AML-193 (cell line): Measurements from ENCODE around the gene THBS2.
"Not testable (repeated sequence)": the region's sequence is repeated elsewhere in the genome, so short reads cannot be mapped to it uniquely, and the experiment has no call there.

Experiments used
- DNase-seq, 2 experiments: peaks; one replicate each; lab custom pipeline; 2025; lab: John Stamatoyannopoulos, UW

THBS2 gene

GRCh38 chr6:169230946-169231789, 22.5 kb downstream of the THBS2 start:
- DNase-seq, result no peak

DNA sequence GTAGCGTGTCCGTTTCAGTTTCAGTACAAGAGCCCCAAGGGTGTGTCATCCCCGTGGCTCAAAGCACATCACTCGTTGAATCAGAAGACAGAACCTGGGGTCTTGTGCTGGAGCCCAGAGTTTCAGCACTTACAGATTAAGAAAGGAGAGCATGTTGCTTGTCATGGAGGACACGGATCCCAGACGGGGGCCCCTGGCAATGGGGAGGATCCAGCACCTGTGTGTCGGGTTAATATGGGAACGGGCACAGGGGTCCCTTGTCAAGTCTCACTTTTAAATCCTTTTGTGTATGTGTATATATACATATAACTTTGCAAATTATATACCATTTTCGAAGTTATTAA, 23.4 kb downstream of the THBS2 start:
- DNase-seq, result no peak

- DNase-seq, result no peak
Measured at GRCh38 chr6:169229615-169230321, 23.9 kb downstream of the THBS2 start.

DNA sequence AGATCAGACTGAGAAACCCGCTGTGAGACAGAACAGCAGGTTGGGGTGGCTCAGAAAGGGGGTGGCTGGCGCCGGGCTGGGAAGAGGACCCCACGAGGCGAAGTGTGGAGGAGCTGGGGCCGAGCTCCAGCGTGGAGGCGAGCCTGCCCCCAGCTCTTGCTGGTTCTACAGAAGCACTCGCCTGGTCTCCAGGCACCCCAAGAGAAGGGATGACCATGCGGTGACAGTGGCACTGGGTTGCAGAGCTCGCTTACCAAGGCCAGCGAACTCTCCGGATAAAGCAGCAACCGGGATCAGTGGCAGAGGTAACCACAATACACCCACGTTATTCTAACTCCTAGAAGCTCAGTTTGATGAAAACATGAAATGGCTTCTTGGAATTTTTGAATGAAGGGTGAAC, 26.5 kb downstream of the THBS2 start:
- DNase-seq, result no peak

DNA sequence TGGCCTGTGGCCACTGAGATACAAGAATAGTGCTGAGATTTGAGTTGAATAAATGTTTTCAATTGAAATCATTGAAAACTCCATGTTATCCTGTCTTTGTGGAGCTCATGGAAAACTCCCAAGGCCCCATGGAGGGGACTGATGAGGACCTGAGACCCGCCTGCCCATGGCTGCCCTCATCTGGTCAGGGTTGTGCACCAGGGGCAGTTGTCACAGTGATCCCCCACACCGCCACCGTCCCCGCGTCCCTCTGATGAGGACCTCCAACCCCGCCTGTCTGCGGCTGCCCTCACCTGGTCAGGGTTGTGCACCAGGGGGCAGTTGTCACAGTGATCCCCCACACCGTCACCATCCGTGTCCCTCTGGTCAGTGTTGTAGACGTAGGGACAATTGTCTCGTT, 27.8 kb downstream of the THBS2 start:
- no peak for DNase-seq

DNA sequence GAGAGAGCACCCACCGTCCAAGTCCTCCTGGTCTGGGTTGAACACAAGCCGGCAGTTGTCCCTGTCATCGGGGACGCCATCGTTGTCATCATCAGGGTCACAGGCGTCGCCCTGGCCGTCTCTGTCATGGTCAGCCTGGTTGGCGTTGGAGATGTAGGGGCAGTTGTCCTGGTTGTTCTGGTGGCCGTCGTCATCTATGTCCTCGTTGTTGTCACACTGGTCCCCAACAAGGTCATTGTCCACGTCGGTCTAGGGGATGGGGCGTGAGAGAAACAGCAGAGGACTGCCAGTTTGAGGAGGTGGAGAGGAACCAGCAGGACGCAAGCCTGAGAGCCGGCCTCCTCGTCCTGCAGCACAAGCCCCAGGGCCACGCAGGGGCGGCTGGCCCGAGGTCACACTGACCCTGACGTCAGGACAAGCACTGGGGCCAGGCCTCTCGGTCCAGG, 28.5 kb downstream of the THBS2 start:
- no peak for DNase-seq

DNA sequence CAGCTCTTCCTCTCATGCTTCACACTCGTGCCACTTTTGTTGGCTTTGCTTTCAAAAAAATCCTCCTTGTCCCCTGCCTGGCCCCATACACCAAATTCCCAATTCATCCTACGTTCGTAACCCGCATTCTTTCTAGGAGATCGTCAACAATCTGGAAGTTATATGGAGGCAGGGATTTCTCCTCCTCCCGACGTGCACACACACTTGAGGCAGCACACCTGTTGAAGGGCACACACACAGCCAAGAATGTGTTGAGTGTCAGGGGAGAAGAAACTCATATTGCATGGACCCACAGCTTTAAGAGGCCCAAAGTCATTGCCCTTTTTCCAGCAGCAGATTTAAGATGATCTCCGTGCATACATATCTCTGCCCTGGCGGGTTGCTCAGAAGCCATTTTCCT, 28.9 kb downstream of the THBS2 start:
- DNase-seq, result no peak

DNA sequence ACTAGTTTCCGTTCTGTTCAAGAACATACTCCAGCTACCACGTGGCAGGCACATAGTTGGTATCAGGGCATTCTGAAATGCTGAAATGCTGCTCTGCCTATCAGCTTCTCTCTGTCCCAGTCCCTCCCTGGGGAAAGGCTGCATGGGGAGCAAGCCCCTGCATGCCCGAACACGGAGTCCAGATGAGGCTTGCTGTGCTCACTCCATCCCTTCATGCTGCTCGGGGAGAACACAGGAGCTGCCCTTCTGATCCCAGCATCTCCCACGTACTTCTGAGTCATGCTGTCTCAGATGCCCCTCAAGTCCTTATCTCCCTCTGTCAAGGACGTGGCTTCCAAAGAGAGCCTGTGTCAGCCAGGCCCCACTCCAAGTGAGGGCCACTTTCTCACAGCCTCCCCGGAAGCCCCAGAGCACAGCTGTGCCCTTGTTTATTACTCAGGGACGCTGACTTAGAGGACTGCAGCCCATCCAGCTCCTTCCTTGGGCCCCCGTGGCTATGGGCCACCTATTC, 29.4 kb downstream of the THBS2 start:
- no peak for DNase-seq

DNA sequence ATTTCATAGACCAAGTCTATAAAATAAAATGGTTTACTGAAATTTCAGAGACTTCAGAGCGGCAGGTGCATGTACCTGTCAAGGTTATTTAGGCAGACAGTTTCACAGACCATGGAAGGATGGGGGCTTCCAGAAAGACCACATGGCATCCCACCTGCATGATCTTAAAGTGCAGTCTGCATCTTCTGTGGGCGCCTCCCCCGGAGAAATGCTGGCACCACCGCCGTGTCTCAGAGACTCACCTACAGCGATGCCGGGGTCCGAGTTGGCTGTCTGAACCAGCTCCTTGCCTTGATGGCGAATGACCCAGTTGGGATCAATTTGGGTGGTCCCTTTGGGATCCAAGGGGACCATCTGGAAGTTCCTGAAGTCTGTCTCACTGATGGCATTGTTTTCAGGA, 30.6 kb downstream of the THBS2 start:
- DNase-seq, result no peak

DNA sequence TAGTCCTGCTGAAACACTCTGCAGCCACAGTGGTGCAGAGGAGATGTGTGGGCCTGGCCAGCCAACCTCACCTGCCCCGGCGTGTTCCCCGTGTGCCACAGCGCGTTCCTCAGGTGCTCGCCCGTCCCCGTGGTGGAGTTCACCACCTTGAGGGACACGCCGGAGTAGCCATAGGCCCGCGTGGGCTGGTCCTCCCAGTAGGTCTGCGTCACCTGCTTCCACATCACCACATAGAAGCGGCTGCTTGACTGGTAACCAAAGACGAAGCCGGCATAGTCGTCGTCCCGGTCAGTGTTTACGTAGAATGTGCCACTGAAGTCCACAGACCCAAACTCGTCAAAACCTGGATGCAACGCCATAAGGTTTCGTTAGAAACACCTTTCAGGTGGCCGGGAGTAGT, 31.5 kb downstream of the THBS2 start:
- DNase-seq, result no peak

- DNase-seq, result no peak
Measured at GRCh38 chr6:169221264-169221663, 32.4 kb downstream of the THBS2 start.

DNA sequence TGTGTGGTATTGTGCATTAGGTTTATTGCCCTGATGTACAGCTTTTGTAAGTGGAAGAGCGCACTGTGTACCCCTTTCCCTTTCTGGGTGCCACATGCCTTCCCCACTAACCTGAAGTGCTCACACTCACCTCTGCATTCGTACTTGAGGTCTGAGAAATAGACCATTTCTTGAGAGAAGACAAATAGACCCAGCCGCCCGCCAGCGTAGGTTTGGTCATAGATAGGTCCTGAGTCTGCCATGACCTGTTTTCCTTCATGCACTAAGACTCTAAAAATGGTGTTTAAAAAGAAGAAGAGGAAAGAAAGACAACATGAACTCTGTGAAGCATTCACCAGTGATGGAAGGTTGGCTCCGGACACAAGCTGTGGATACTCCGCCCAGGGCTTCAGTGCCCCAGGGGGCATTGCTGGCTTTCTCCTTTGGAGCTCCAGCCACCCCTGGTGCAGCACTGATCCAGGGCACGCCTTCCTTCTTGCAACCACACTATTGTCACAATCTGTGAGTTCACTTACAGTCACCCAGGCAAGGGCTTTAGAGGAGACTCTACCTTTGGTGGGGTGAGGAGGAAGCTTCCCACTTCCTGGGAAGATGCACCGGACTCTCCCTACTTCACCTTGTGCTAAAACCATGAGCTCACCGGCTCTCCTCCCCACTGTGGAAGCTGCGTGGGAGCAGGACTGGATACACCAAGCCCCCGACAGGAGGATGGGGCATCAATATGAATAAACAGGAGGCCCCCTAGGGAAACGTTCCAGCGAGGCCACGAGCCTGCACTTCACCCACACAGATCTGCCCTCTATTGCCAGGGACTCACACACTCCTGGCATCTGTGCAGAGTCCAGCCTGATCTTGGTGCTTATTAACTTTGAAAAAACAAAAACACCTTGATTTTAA, 33.3 kb downstream of the THBS2 start:
- no peak for DNase-seq

DNA sequence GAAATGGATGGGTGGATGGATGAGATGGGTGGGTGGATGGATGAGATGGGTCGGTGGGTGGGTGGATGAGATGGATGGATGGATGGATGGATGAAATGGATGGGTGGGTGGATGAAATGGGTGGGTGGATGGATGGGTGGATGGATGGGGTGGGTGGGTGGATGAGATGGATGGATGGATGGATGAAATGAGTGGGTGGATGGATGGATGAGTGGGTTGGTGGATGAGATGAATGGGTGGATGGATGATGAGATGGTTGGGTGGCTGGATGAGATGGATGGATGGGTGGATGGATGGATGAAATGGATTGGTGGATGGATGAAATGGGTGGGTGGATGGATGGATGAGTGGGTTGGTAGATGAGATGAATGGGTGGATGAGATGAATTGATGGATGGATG, 35.7 kb downstream of the THBS2 start:
- DNase-seq, result no peak

- DNase-seq, result no peak
Measured at GRCh38 chr6:169216830-169217229, 36.8 kb downstream of the THBS2 start.

DNA sequence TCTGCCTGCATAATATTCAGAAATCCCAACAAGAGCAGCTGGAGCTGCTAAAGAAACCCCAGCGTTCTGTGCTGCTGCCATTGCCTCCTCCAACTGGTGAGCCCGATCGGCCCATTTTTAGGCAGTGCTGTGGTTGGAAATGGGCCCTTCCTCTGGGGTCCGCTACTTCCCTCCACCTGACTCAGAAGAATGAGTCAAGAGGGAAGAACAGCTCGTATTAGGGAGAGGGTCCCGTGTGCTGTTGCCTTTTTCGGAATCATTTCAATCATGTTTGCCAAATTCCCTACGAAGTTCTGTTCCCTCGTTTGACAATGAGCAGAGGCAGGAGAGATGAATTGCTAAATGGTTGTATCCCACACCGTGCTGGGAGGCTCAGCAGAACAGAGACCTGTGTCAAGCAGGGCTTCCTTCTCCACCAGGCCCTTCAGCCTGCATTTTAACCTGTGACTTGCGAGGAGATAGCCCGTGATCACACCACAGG, 38.4 kb downstream of the THBS2 start:
- DNase-seq, result no peak

DNA sequence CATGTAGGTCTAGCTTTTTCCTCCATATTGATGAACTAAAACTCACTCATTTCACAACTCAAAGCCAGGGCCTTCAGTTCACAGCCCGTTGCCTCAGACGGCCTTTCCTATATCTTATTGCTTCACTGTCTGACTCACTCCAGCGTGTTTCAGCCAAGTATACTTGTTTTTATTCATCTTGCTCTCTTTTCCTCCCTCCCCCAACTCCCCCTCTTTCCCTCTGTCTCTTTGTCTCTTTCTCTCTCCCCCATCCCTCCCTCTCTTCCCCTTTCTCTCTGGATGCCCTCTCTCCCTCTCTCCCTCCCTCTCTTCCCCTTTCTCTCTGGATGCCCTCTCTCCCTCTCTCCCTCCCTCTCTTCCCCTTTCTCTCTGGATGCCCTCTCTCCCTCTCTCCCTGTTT, 38.9 kb downstream of the THBS2 start:
- DNase-seq, result not testable (repeated sequence)

DNA sequence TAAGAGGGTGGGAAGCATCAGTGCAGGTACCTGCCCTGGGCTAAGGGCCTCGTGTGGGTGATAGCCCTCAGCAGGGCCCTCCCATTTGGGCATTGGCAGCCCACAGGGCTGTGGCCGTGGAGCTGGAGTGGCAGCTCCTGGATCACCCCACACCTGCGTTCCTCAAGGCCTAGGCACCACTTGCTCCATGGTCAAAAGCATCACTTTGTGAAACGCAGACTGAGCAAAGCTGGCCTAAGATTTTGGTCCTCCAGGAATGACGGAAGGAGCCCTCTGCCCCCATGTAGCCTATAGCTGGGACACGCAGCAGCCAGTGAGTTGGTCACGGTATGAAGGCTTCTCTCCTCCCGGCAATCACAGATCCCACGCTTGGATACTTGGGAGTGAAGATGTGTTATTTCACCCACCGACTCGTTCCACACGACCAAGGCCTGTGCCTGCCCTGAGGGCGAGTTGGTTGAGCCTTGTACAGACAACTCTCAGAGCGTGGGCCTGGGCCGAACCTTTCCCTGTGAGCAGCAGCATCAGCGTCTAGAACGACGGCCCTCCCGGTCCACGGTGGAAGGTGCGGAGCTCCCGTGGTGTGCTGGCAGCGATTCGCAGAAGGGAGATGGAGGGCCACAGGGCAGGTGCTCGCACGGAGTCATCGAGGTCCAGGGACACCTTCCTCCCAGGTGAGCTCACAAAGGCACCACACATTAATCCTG, 39.7 kb downstream of the THBS2 start:
- no peak for DNase-seq

GRCh38 chr6:169212897-169213813, 40.5 kb downstream of the THBS2 start:
- DNase-seq, result no peak

GRCh38 chr6:169212436-169212835, 41.2 kb downstream of the THBS2 start:
- no peak for DNase-seq

DNA sequence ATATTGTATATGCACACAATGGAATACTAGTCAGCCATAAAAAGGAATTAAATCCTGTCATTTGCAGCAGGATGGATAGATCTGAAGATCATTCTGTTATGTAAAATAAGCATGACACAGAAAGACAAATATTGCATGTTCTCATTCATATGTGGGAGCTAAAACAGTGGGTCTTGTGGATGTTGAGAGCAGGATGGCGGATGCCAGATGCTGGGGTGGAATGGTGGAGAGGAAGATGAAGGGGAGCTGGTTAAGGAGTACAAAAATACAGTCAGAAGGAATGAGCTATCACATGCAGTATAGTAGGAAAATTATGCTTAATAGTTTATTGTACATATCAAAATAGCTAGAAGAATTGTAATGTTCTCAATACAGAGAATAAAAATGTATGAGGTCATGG, 41.8 kb downstream of the THBS2 start:
- no peak for DNase-seq
